DMS79 (cell line): ENCODE data around the gene YDJC.
"Not testable (repeated sequence)": the region's sequence is repeated elsewhere in the genome, so short reads cannot be mapped to it uniquely, and the experiment has no call there.

Source experiments
- DNase-seq: peaks from one replicate; lab custom pipeline; 2025; lab: John Stamatoyannopoulos, UW

YDJC gene

GRCh38 chr22:21629255-21630149 lies at the start of gene YDJC:
Gene YDJC (minus strand): TSS chr22:21630022. CDS start chr22:21630014, 8 bp downstream.
- DNase-seq, result peak; percentile 43

- DNase-seq, result no peak
Measured at GRCh38 chr22:21679383-21679782, 49.6 kb upstream of the YDJC start.

GRCh38 chr22:21678842-21679241 lies 49.0 kb upstream of the YDJC start:
- DNase-seq, result not testable (repeated sequence)

GRCh38 chr22:21677606-21678443 lies 48.0 kb upstream of the YDJC start:
- DNase-seq, result no peak

GRCh38 chr22:21674638-21675245 lies 44.9 kb upstream of the YDJC start:
- no peak for DNase-seq

GRCh38 chr22:21673534-21674321 lies 43.9 kb upstream of the YDJC start:
- no peak for DNase-seq

GRCh38 chr22:21672107-21672629 lies 42.3 kb upstream of the YDJC start:
- DNase-seq, result no peak

- peak; percentile 57 for DNase-seq
Measured at GRCh38 chr22:21669026-21669425, 39.2 kb upstream of the YDJC start.

GRCh38 chr22:21666786-21667185 lies 37.0 kb upstream of the YDJC start:
- no peak for DNase-seq

- no peak for DNase-seq
Measured at GRCh38 chr22:21665047-21665851, 35.4 kb upstream of the YDJC start.

GRCh38 chr22:21663738-21664137 lies 33.9 kb upstream of the YDJC start:
- no peak for DNase-seq

- no peak for DNase-seq
Measured at GRCh38 chr22:21661991-21662390, 32.2 kb upstream of the YDJC start.

GRCh38 chr22:21660904-21661303 lies 31.1 kb upstream of the YDJC start:
- no peak for DNase-seq

GRCh38 chr22:21659864-21660525 lies 30.2 kb upstream of the YDJC start:
- no peak for DNase-seq

GRCh38 chr22:21657360-21658032 lies 27.7 kb upstream of the YDJC start:
- DNase-seq, result peak; percentile 29

- DNase-seq, result no peak
Measured at GRCh38 chr22:21657020-21657359, 27.2 kb upstream of the YDJC start.

GRCh38 chr22:21652547-21653545 lies 23.0 kb upstream of the YDJC start:
- no peak for DNase-seq

- DNase-seq, result peak; percentile 43
Measured at GRCh38 chr22:21652010-21652546, 22.3 kb upstream of the YDJC start.
